Sigmoid colon (tissue), 7 donors: Measurements from ENCODE around the gene FOXP1. TPM values are rescaled to one million over a fixed set of nuclear protein-coding genes. Genes with fewer than 3 reads are reported as not detected.
"Not testable (repeated sequence)": the region's sequence is repeated elsewhere in the genome, so short reads cannot be mapped to it uniquely, and the experiment has no call there.

Experiments
- DNase-seq: peaks from one replicate; pipeline ENCODE4 v3.0.0-alpha.2; 2019
- H3K27ac ChIP-seq, 4 donors: fragments of 200-600 bp; sonication (generic); one replicate each; pipeline ENCODE4 v1.5.1; 2016 to 2019; ENCODE audit warnings: mild to moderate bottlenecking in 1 of 4
- H3K27me3 ChIP-seq, 3 donors: fragments of 200-600 bp; sonication (generic); one replicate each; pipeline ENCODE4 v1.5.1; 2019; ENCODE audit warnings: mild to moderate bottlenecking in 1 of 3
- H3K36me3 ChIP-seq, 4 donors: fragments of 200-600 bp; sonication (generic); one replicate each; pipeline ENCODE4 v1.5.1; 2016 to 2019
- H3K4me1 ChIP-seq, 4 donors: fragments of 200-600 bp; sonication (generic); one replicate each; pipeline ENCODE4 v1.5.1; 2017 to 2019
- H3K4me3 ChIP-seq, 4 donors: fragments of 200-600 bp; sonication (generic); one replicate each; pipeline ENCODE4 v1.5.1; 2017 to 2019; ENCODE audit warnings: mild to moderate bottlenecking in 2 of 4, moderate library complexity in 1 of 4
- H3K9me3 ChIP-seq, 4 donors: fragments of 200-600 bp in 3 of 4; sonication (generic) in 3 of 4; one replicate each; pipeline versions ENCODE4 v1.5.1 to v1.6.1; 2013 to 2019
- CTCF ChIP-seq, 4 experiments: fragments of 450-650 bp in 3 of 4; fragments of 200-600 bp in 1 of 4; IDR thresholded peaks; one replicate each; pipeline ENCODE4 v1.5.1; 2016 to 2019; ENCODE audit warnings: antibody characterized with exemption in 4 of 4, mild to moderate bottlenecking in 3 of 4, moderate library complexity in 2 of 4
- EP300 ChIP-seq, 4 donors: sonication (generic); formaldehyde crosslinking; IDR thresholded peaks; one replicate each; pipeline ENCODE4 v1.6.1; 2017; ENCODE audit warnings: antibody characterized with exemption in 4 of 4
- POLR2A ChIP-seq, 2 donors: fragments of 450-650 bp; IDR thresholded peaks; one replicate each; pipeline ENCODE4 v1.6.1; 2016; ENCODE audit warnings: antibody characterized with exemption in 2 of 2, mild to moderate bottlenecking in 2 of 2, moderate library complexity in 2 of 2
- POLR2AphosphoS5 ChIP-seq, 4 donors: sonication (generic); formaldehyde crosslinking; IDR thresholded peaks; one replicate each; pipeline ENCODE4 v1.6.1; 2017; ENCODE audit warnings: antibody characterized with exemption in 4 of 4
- WGBS, 2 donors: extraction: QIAGEN DNeasy Blood & Tissue Kit; methylation state at CpG; one replicate each; pipeline ENCODE4 v1.1.7; 2013; 5-methylcytosine and 5-hydroxymethylcytosine counted together
- intact Hi-C: fragments of 100-400 bp; cut with DNase I; formaldehyde crosslinking; loops from one replicate; pipeline ENCODE4 v1.15.1; 2023
- polyA plus RNA-seq, 3 donors: library from polyadenylated mRNA; stranded (reverse); fragments of 200-250 nt; gene quantifications; one replicate each; pipeline ENCODE4 v1.2.3, GENCODE V29; 2013
- total RNA-seq, 4 donors: library from RNA; depleted of rRNA; stranded (reverse); fragments of >200 nt; gene quantifications; one replicate each; pipeline ENCODE4 v1.1.0, GENCODE V29; 2016
- donor health status: healthy with polysubstance abuse.
- donor health status: Bipolar disorder and iron deficiency.
- donor health status: healthy.

The FOXP1 gene
- total and polyA plus RNA-seq, 7 donors: 13.8 to 232 (median 139) TPM

- no peak overlapping the region for H3K27ac ChIP-seq
- intact Hi-C loops: no loop called here
- H3K27me3 ChIP-seq: no peaks in the 10 kb centered on the region
- H3K9me3 ChIP-seq: no peaks in the 10 kb centered on the region
- 64 to 83% methylated on average over 4 of the region's 4 CpGs for WGBS, 2 donors
- DNase-seq: no peak
- peaks cover 0 to 28% (median 18%) of the 10 kb centered on the region in 4 donors for H3K4me1 ChIP-seq
- TF ChIP-seq POLR2AphosphoS5 (IDR thresholded peaks at IDR 0.05) (no peak), POLR2A (IDR thresholded peaks at IDR 0.05) (no peak), CTCF (IDR thresholded peaks at IDR 0.05) (no peak), EP300 (IDR thresholded peaks at IDR 0.05) (no peak)
- no peaks in the 10 kb centered on the region for H3K36me3 ChIP-seq
- no peak overlapping the region for H3K4me3 ChIP-seq
Measured at GRCh38 chr3:71327936-71328335, 255.6 kb downstream of the FOXP1 start.

GRCh38 chr3:71325715-71326114 is 257.8 kb downstream of the FOXP1 start:
- Histone ChIP-seq H3K4me1 (peaks cover 0 to 36% (median 18%) of the 10 kb centered on the region in 4 donors), H3K27me3 (no peaks in the 10 kb centered on the region), H3K4me3 (no peak overlapping the region), H3K9me3 (no peaks in the 10 kb centered on the region), H3K36me3 (no peaks in the 10 kb centered on the region), H3K27ac (peak overlapping the region in 1 of 4 donors; percentile 39)
- TF ChIP-seq POLR2AphosphoS5 (IDR thresholded peaks at IDR 0.05): no peak
- no peak for TF ChIP-seq CTCF (IDR thresholded peaks at IDR 0.05)
- TF ChIP-seq EP300 (IDR thresholded peaks at IDR 0.05): no peak
- TF ChIP-seq POLR2A (IDR thresholded peaks at IDR 0.05): no peak
- no peak for DNase-seq
- intact Hi-C loops: no loop called here
- WGBS, 2 donors: 30 to 74% methylated on average over 3 of the region's 3 CpGs

GRCh38 chr3:71324224-71324623 is 259.3 kb downstream of the FOXP1 start:
- H3K4me1 ChIP-seq: peaks cover 0 to 45% (median 25%) of the 10 kb centered on the region in 4 donors
- 83 to 97% methylated on average over 5 of the region's 5 CpGs for WGBS, 2 donors
- H3K9me3 ChIP-seq, intact Hi-C loops, H3K36me3 ChIP-seq, DNase-seq, H3K4me3 ChIP-seq, H3K27ac ChIP-seq, H3K27me3 ChIP-seq: not testable (repeated sequence)

GRCh38 chr3:71323558-71323957 is 260.0 kb downstream of the FOXP1 start:
- H3K36me3 ChIP-seq: no peaks in the 10 kb centered on the region
- no peaks in the 10 kb centered on the region for H3K9me3 ChIP-seq
- peaks cover 0 to 52% (median 31%) of the 10 kb centered on the region in 4 donors for H3K4me1 ChIP-seq
- no peak for DNase-seq
- H3K27me3 ChIP-seq: no peaks in the 10 kb centered on the region
- intact Hi-C loops: no loop called here
- TF ChIP-seq POLR2AphosphoS5 (IDR thresholded peaks at IDR 0.05) (no peak), CTCF (IDR thresholded peaks at IDR 0.05) (no peak), EP300 (IDR thresholded peaks at IDR 0.05) (no peak), POLR2A (IDR thresholded peaks at IDR 0.05) (no peak)
- no peak overlapping the region for H3K4me3 ChIP-seq
- peak overlapping the region in 1 of 4 donors; percentile 30 for H3K27ac ChIP-seq
- WGBS, 2 donors: 86 to 97% methylated on average over 5 of the region's 5 CpGs

GRCh38 chr3:71322154-71322553 is 261.4 kb downstream of the FOXP1 start:
- intact Hi-C loops: no loop called here
- Histone ChIP-seq H3K9me3 (no peaks in the 10 kb centered on the region), H3K4me1 (peaks cover 0 to 66% (median 39%) of the 10 kb centered on the region in 4 donors), H3K36me3 (no peaks in the 10 kb centered on the region), H3K4me3 (no peak overlapping the region), H3K27me3 (no peaks in the 10 kb centered on the region), H3K27ac (no peak overlapping the region)
- no peak for TF ChIP-seq POLR2A (IDR thresholded peaks at IDR 0.05)
- TF ChIP-seq EP300 (IDR thresholded peaks at IDR 0.05): no peak
- TF ChIP-seq CTCF (IDR thresholded peaks at IDR 0.05): no peak
- TF ChIP-seq POLR2AphosphoS5 (IDR thresholded peaks at IDR 0.05): no peak
- WGBS, 2 donors: 92 to 95% methylated on average over 1 of the region's 1 CpG
- DNase-seq: no peak
